ENCODE measurements around the gene ERC1.

- TF ChIP-seq, protein P1, sequence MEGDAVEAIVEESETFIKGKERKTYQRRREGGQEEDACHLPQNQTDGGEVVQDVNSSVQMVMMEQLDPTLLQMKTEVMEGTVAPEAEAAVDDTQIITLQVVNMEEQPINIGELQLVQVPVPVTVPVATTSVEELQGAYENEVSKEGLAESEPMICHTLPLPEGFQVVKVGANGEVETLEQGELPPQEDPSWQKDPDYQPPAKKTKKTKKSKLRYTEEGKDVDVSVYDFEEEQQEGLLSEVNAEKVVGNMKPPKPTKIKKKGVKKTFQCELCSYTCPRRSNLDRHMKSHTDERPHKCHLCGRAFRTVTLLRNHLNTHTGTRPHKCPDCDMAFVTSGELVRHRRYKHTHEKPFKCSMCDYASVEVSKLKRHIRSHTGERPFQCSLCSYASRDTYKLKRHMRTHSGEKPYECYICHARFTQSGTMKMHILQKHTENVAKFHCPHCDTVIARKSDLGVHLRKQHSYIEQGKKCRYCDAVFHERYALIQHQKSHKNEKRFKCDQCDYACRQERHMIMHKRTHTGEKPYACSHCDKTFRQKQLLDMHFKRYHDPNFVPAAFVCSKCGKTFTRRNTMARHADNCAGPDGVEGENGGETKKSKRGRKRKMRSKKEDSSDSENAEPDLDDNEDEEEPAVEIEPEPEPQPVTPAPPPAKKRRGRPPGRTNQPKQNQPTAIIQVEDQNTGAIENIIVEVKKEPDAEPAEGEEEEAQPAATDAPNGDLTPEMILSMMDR (IDR thresholded peaks at IDR 0.05 in 2 of 3, conservative IDR thresholded peaks at IDR 0.05 in 1 of 3; ENCODE audit: insufficient read depth in 2 of 3, low read depth in 1 of 3, low read length in 3 of 3): no peak
- TF ChIP-seq POLR2A (conservative IDR thresholded peaks at IDR 0.05) (no peak), FOXP1 (CRISPR knock-in tag; IDR thresholded peaks at IDR 0.05) (no peak), EZH2 (IDR thresholded peaks at IDR 0.05; ENCODE audit: borderline replicate concordance, low read depth, low read length) (no peak), IFI16 (CRISPR knock-in tag; IDR thresholded peaks at IDR 0.05) (no peak), FOSL1 (tag; conservative IDR thresholded peaks at IDR 0.05) (no peak), PTTG1 (tag; IDR thresholded peaks at IDR 0.05; ENCODE audit: low read depth) (no peak), MAX (CRISPR knock-in tag; IDR thresholded peaks at IDR 0.05) (no peak), RBFOX2 (IDR thresholded peaks at IDR 0.05; ENCODE audit: low read depth, low read length) (no peak), E2F6 (IDR thresholded peaks at IDR 0.05; ENCODE audit: borderline replicate concordance in 1 of 2, extremely low read depth in 1 of 2, insufficient read depth in 1 of 2, insufficient read length in 1 of 2, low read depth in 1 of 2, low read length in 1 of 2, poor library complexity in 1 of 2, severe bottlenecking in 1 of 2) (no peak), CHD1 (IDR thresholded peaks at IDR 0.05; ENCODE audit: low read length) (no peak)
Measured at GRCh38 chr12:976644-977043, 14.4 kb upstream of the ERC1 start.

Data from K562 (cell line).